Measurements from ENCODE around the gene MTSS2.

Gene MTSS2

DNA sequence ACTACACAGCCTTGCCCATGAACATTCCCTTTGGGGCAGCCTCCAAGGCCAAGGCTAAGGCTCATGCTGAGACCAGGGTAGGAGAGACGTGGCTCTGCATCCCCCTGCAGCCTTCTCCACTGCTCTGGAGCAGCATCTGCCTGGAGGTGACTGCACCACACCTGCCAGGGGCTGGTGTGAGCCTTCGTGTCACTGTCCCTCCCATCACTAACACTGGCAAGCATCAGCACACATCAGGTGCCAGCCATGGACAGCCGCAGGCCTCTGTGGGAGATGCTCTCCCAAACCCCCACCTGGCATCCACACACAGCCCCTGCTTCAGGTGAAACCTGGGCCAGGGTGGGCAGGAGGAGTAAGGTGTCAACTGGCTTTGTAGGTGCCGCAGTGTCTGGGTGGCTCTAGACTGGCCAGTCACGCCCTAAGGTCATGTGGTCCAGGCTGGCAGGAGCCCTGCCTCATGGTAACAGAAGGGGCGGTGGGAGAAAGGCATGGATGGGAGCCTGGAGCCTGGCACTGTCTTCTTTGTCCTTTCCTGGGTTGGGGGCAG is 18.1 kb upstream of the MTSS2 start:
- H3K4me3 ChIP-seq (ENCODE audit: low read depth, low read length) = no peak overlapping the region
- TF ChIP-seq, protein P1, sequence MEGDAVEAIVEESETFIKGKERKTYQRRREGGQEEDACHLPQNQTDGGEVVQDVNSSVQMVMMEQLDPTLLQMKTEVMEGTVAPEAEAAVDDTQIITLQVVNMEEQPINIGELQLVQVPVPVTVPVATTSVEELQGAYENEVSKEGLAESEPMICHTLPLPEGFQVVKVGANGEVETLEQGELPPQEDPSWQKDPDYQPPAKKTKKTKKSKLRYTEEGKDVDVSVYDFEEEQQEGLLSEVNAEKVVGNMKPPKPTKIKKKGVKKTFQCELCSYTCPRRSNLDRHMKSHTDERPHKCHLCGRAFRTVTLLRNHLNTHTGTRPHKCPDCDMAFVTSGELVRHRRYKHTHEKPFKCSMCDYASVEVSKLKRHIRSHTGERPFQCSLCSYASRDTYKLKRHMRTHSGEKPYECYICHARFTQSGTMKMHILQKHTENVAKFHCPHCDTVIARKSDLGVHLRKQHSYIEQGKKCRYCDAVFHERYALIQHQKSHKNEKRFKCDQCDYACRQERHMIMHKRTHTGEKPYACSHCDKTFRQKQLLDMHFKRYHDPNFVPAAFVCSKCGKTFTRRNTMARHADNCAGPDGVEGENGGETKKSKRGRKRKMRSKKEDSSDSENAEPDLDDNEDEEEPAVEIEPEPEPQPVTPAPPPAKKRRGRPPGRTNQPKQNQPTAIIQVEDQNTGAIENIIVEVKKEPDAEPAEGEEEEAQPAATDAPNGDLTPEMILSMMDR (IDR thresholded peaks at IDR 0.05; ENCODE audit: control insufficient read depth, extremely low read depth, insufficient read depth) = no peak
- DNase-seq (ENCODE audit: low read depth) = no peak

DNA sequence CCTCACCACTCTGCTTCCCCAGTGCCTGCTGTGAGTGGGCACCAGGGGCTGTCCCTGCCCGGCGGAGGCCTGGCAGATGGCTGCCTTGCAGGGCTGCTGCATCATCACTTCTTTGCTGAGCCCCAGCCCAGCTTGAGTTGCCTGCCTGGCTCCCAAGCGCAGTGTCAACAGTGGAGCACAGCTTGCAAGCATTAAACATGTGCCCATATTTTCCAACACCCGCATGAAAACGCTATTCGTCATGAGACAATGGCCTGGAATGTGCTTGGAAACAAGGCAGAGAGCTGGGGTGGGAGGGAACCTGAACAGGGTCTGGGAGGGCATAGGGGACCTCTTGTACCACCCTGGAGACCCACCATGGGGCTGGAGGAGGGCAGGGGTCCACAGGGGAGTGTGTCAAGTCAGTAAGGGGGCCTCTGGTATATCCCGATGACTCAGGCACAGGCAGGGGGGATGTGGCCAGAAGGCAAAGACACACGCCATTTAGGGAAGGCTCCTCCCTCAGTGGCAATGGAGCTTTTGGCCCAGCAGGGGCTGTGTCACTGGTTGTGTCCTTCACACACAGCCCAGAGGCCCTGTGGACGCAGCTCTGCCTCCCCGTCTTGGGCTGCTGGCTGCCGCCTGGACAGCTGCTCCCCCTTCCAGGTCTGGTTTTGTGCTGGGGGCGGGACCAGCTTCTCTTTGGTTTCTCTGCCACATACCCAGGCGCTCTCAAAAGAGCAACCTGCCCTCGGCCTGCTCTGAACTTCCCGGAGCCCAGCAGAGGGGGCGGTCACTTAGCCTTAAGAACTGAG is 17.4 kb upstream of the MTSS2 start:
- no peak overlapping the region for H3K4me3 ChIP-seq (ENCODE audit: low read depth, low read length)
- TF ChIP-seq, protein P1 (IDR thresholded peaks at IDR 0.05; ENCODE audit: control insufficient read depth, extremely low read depth, insufficient read depth) = no peak
- no peak for DNase-seq (ENCODE audit: low read depth)

DNA sequence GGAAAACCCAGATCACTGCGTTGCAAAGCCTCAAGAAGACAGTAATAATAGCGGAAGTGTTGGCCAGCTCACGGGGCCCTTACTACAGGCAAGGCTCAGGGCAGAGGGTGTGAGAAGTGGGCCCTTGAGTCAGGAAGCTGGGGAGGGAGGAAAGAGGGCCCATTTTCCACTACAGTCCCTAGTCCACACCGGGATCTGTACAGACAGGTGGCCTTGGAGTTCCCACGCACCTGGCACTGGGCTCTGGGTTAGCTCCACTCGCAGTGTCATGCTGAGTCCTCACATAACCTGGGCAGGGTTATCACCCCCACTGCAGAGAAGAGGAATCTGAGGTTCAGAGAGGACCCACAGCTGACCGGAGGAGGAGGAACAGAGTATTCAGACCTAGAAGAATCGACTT is 16.8 kb upstream of the MTSS2 start:
- TF ChIP-seq, protein P1 (IDR thresholded peaks at IDR 0.05; ENCODE audit: control insufficient read depth, extremely low read depth, insufficient read depth) = no peak
- DNase-seq (ENCODE audit: low read depth) = no peak
- no peak overlapping the region for H3K4me3 ChIP-seq (ENCODE audit: low read depth, low read length)

DNA sequence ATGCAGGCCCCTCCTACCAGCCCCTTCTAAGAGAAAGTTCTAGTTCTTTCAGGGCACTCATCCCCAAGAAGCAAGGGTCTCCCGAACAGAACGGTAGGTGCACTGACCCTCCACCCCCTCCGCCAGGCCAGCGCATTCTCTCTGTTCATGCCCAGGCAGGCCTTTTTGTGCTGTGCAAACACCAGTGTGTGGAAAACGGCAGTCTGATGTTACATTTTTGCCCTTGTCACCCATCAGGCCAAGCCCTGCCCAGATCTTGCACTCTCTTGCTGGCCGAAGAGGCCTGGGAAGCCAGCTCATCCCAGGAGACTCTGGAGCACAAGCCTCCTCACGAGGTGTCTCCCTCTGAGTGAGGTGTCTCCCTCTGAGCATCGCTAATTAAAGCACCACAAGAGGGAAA is 16.1 kb upstream of the MTSS2 start:
- no peak overlapping the region for H3K4me3 ChIP-seq (ENCODE audit: low read depth, low read length)
- TF ChIP-seq, protein P1 (IDR thresholded peaks at IDR 0.05; ENCODE audit: control insufficient read depth, extremely low read depth, insufficient read depth) = no peak
- no peak for DNase-seq (ENCODE audit: low read depth)

DNA sequence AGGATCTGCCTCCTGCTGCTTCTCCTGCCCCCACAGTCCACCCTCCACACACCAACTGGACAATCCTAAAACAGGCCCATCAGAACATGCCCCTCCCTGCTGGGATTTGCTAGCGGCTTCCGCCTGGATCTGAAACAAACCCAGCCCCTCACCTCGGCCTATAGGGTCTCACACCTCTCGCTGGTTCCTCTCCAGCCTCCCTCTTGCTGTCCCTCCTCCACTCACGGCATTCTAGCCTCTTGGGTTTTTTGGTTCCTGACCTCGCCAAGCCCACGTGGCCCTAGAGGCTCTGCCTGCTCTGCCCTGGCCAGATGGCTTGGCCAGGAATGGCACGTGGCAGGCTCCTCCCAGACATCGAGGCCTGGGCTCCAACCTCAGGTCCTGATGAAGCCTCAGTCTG is 15.7 kb upstream of the MTSS2 start:
- H3K4me3 ChIP-seq (ENCODE audit: low read depth, low read length) = no peak overlapping the region
- TF ChIP-seq, protein P1 (IDR thresholded peaks at IDR 0.05; ENCODE audit: control insufficient read depth, extremely low read depth, insufficient read depth) = no peak
- no peak for DNase-seq (ENCODE audit: low read depth)

DNA sequence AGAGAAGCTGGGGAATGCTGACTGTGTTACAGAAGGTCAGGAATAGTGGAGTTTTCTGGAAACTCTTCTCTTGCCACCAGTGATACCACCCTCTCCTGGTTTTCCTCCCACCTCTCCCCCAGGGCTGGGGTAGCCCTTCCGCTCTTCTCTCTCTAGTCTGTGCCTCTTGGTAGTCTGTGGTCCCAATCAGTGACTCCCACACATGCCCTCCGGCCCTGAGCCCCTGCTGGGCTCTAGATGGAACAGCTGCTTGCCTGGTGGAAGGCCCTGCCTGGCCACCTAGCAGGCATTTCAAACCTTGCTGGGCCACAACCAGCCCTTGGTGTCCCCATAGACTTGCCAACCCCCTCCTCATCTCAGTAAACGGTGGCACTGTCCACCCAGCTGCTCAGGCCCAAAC is 15.2 kb upstream of the MTSS2 start:
- TF ChIP-seq, protein P1 (IDR thresholded peaks at IDR 0.05; ENCODE audit: control insufficient read depth, extremely low read depth, insufficient read depth) = no peak
- no peak for DNase-seq (ENCODE audit: low read depth)

More for the DNA sequence above, 15.2 kb upstream of the MTSS2 start:
- H3K4me3 ChIP-seq (ENCODE audit: low read depth, low read length) = no peak overlapping the region

Data from LNCaP clone FGC (cell line).